Measurements from ENCODE around the gene MANBA.
"Not testable (repeated sequence)": the region's sequence is repeated elsewhere in the genome, so short reads cannot be mapped to it uniquely, and the experiment has no call there.

Gene MANBA

GRCh38 chr4:102722740-102723139 is 38.0 kb downstream of the MANBA start:
- DNase-seq (ENCODE audit: low read depth): no peak

GRCh38 chr4:102718833-102719575 is 41.8 kb downstream of the MANBA start:
- not testable (repeated sequence) for DNase-seq (ENCODE audit: low read depth)

- no peak for DNase-seq (ENCODE audit: low read depth)
Observed at GRCh38 chr4:102717448-102718092, 43.2 kb downstream of the MANBA start.

- DNase-seq (ENCODE audit: low read depth): no peak
Observed at GRCh38 chr4:102715057-102715456, 45.7 kb downstream of the MANBA start.

- DNase-seq (ENCODE audit: low read depth): not testable (repeated sequence)
Observed at GRCh38 chr4:102713774-102714173, 47.0 kb downstream of the MANBA start.

- no peak for DNase-seq (ENCODE audit: low read depth)
Observed at GRCh38 chr4:102713096-102713495, 47.7 kb downstream of the MANBA start.

- no peak for DNase-seq (ENCODE audit: low read depth)
Observed at GRCh38 chr4:102710986-102711385, 49.8 kb downstream of the MANBA start.

GRCh38 chr4:102709060-102709459 is 51.7 kb downstream of the MANBA start:
- not testable (repeated sequence) for DNase-seq (ENCODE audit: low read depth)

- no peak for DNase-seq (ENCODE audit: low read depth)
Observed at GRCh38 chr4:102707150-102707549, 53.6 kb downstream of the MANBA start.

- DNase-seq (ENCODE audit: low read depth): no peak
Observed at GRCh38 chr4:102705391-102705935, 55.3 kb downstream of the MANBA start.

GRCh38 chr4:102696758-102697157 is 64.0 kb downstream of the MANBA start:
- DNase-seq (ENCODE audit: low read depth): no peak

- no peak for DNase-seq (ENCODE audit: low read depth)
Observed at GRCh38 chr4:102694791-102695190, 66.0 kb downstream of the MANBA start.

- DNase-seq (ENCODE audit: low read depth): no peak
Observed at GRCh38 chr4:102693861-102694260, 66.9 kb downstream of the MANBA start.

- DNase-seq (ENCODE audit: low read depth): no peak
Observed at GRCh38 chr4:102693262-102693850, 67.4 kb downstream of the MANBA start.

GRCh38 chr4:102692474-102692873 is 68.3 kb downstream of the MANBA start:
- no peak for DNase-seq (ENCODE audit: low read depth)

- no peak for DNase-seq (ENCODE audit: low read depth)
Observed at GRCh38 chr4:102687982-102688433, 72.8 kb downstream of the MANBA start.

- DNase-seq (ENCODE audit: low read depth): no peak
Observed at GRCh38 chr4:102687373-102687981, 73.3 kb downstream of the MANBA start.

GRCh38 chr4:102685768-102686167 is 75.0 kb downstream of the MANBA start:
- no peak for DNase-seq (ENCODE audit: low read depth)

- DNase-seq (ENCODE audit: low read depth): no peak
Observed at GRCh38 chr4:102684610-102685052, 76.1 kb downstream of the MANBA start.

- no peak for DNase-seq (ENCODE audit: low read depth)
Observed at GRCh38 chr4:102683881-102684609, 76.7 kb downstream of the MANBA start.

- DNase-seq (ENCODE audit: low read depth): no peak
Observed at GRCh38 chr4:102678695-102679335, 82.0 kb downstream of the MANBA start.
